Mucosa of descending colon (tissue), 3 donors: Measurements from ENCODE around the gene CXCL3. TPM values are rescaled to one million over a fixed set of nuclear protein-coding genes. Genes with fewer than 3 reads are reported as not detected.

Experiments
- ATAC-seq: fragments of 200-7000 bp; cut with Tn5 transposase; one replicate; pipeline ENCODE4 v1.9.1; 2020; ENCODE audit warnings: mild to moderate bottlenecking, moderate library complexity
- DNase-seq, 3 donors: peaks; one replicate each; pipeline ENCODE4 v3.0.0-alpha.2; 2020
- H3K36me3 ChIP-seq: fragments of 200-600 bp; one replicate; pipeline ENCODE4 v1.8.0; 2021; ENCODE audit warnings: low read depth, mild to moderate bottlenecking
- H3K4me1 ChIP-seq: fragments of 200-600 bp; one replicate; pipeline ENCODE4 v1.8.0; 2021; ENCODE audit warnings: low read depth, mild to moderate bottlenecking
- H3K4me3 ChIP-seq: fragments of 200-600 bp; one replicate; pipeline ENCODE4 v1.8.0; 2021; ENCODE audit warnings: mild to moderate bottlenecking
- H3K9me3 ChIP-seq: fragments of 200-600 bp; one replicate; pipeline ENCODE4 v1.8.0; 2021; ENCODE audit warnings: mild to moderate bottlenecking
- intact Hi-C, 2 donors: fragments of 100-400 bp; cut with DNase I in 1 of 2; cut with micrococcal nuclease in 1 of 2; formaldehyde crosslinking; loops; one replicate each; pipeline versions ENCODE4 v1.11.0 to v1.11.1; 2022; cut with DNase I, micrococcal nuclease
- total RNA-seq, 3 donors: library from RNA; stranded (reverse); fragmentation: NEBNext Ultra II Directional in 2 of 3; extraction: Animal tissue kit (Norgen Biotek cat#: 25700) in 2 of 3; gene quantifications; one replicate each; pipeline versions ENCODE4 v1.2.1 to v1.2.4, GENCODE V29; 2021 to 2023
- TF ChIP-seq, protein P1 (sequence below): fragments of 200-600 bp; IDR thresholded peaks from one replicate; pipeline ENCODE4 v1.8.0; 2022; ENCODE audit warnings: antibody characterized with exemption, mild to moderate bottlenecking
- donor health status: DM: no; HTN: no; CAD: no; lungs with moderate emphysema.
- donor health status: DM: no; HTN: no; CAD: no.
- donor health status: DM: no; HTN: yes; CAD: no.

The CXCL3 gene
- total RNA-seq, 3 donors from 2014 or later: 2.7 to 30.8 (median 3.9) TPM

DNA sequence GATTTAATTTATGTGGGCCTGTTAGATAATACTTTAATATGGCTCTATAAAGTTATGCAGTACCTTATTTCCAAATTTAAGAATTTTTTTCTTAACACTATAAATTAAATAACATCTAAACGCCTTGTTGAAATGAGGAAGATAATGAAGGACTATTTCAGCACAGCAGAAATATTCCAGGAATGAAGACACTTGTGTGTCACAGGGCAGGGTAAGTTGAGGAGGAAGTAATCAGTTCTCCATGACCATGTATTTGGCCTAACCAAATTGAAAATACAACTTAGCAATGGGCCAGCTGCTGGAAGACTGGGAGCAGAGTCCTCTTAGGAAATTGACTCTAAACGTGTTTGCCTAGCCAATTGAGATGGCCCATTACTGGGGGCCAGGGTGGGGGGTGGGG lies 16.9 kb downstream of the CXCL3 start:
- intact Hi-C loops: no loop called here
- H3K9me3 ChIP-seq: no peaks in the 10 kb centered on the region
- no peak for DNase-seq
- TF ChIP-seq, protein P1, sequence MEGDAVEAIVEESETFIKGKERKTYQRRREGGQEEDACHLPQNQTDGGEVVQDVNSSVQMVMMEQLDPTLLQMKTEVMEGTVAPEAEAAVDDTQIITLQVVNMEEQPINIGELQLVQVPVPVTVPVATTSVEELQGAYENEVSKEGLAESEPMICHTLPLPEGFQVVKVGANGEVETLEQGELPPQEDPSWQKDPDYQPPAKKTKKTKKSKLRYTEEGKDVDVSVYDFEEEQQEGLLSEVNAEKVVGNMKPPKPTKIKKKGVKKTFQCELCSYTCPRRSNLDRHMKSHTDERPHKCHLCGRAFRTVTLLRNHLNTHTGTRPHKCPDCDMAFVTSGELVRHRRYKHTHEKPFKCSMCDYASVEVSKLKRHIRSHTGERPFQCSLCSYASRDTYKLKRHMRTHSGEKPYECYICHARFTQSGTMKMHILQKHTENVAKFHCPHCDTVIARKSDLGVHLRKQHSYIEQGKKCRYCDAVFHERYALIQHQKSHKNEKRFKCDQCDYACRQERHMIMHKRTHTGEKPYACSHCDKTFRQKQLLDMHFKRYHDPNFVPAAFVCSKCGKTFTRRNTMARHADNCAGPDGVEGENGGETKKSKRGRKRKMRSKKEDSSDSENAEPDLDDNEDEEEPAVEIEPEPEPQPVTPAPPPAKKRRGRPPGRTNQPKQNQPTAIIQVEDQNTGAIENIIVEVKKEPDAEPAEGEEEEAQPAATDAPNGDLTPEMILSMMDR: no peak
- ATAC-seq: no peak
- H3K4me3 ChIP-seq: no peak overlapping the region
- no peaks in the 10 kb centered on the region for H3K4me1 ChIP-seq
- no peaks in the 10 kb centered on the region for H3K36me3 ChIP-seq

GRCh38 chr4:74018771-74019170 lies 19.7 kb downstream of the CXCL3 start:
- Histone ChIP-seq H3K4me1 (no peaks in the 10 kb centered on the region), H3K36me3 (no peaks in the 10 kb centered on the region), H3K4me3 (no peak overlapping the region), H3K9me3 (no peaks in the 10 kb centered on the region)
- TF ChIP-seq, protein P1: no peak
- DNase-seq (no peak), ATAC-seq (peak; percentile 37)
- intact Hi-C loops: no loop called here

DNA sequence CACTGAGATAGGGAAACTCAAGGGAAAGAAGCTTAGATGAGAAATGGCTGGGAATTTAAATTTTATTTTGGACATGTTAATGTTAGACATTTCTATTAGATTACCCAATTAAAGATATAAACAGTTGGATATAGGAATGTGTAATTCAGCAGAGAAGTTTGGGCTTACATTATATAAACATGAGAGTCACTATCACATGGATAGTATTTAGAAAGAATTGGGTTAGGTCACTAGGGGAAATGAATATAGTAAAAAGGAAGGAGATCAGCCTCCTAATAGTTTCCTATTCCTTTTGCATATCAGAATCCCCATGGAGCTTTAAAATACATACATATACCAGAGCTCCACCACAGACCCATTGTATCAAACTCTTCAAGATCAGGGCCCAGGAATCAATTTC lies 20.4 kb downstream of the CXCL3 start:
- Histone ChIP-seq H3K9me3 (no peaks in the 10 kb centered on the region), H3K36me3 (no peaks in the 10 kb centered on the region), H3K4me1 (no peaks in the 10 kb centered on the region), H3K4me3 (no peak overlapping the region)
- DNase-seq (no peak), ATAC-seq (no peak)
- TF ChIP-seq, protein P1: no peak
- intact Hi-C loops: no loop called here

- ATAC-seq (peak; percentile 61), DNase-seq (no peak)
- H3K4me1 ChIP-seq: no peaks in the 10 kb centered on the region
These were observed 22.4 kb downstream of the CXCL3 start for GRCh38 chr4:74016068-74016467.

GRCh38 chr4:74015126-74015780 lies 23.2 kb downstream of the CXCL3 start:
- DNase-seq (no peak), ATAC-seq (no peak)
- H3K36me3 ChIP-seq: no peaks in the 10 kb centered on the region
- TF ChIP-seq, protein P1: no peak
- intact Hi-C loops: no loop called here
- H3K4me1 ChIP-seq: no peaks in the 10 kb centered on the region
- H3K4me3 ChIP-seq: no peak overlapping the region
- H3K9me3 ChIP-seq: no peaks in the 10 kb centered on the region

More at GRCh38 chr4:74016068-74016467, 22.4 kb downstream of the CXCL3 start:
- intact Hi-C loops: no loop called here
- Histone ChIP-seq H3K36me3 (no peaks in the 10 kb centered on the region), H3K4me3 (no peak overlapping the region), H3K9me3 (no peaks in the 10 kb centered on the region)
- TF ChIP-seq, protein P1: no peak

- Histone ChIP-seq H3K9me3 (no peaks in the 10 kb centered on the region), H3K4me3 (no peak overlapping the region), H3K36me3 (no peaks in the 10 kb centered on the region), H3K4me1 (peaks cover 6% of the 10 kb centered on the region)
- TF ChIP-seq, protein P1: no peak
- DNase-seq (no peak), ATAC-seq (no peak)
- intact Hi-C loops: no loop called here
These were observed 24.2 kb downstream of the CXCL3 start for GRCh38 chr4:74014332-74014731.
